Right kidney (tissue), 1 donor: ENCODE measurements around the gene NR4A1.

ENCODE experiments used
- DNase-seq: peaks from one replicate; pipeline ENCODE4 v3.0.0-alpha.2; 2016

Gene NR4A1

DNA sequence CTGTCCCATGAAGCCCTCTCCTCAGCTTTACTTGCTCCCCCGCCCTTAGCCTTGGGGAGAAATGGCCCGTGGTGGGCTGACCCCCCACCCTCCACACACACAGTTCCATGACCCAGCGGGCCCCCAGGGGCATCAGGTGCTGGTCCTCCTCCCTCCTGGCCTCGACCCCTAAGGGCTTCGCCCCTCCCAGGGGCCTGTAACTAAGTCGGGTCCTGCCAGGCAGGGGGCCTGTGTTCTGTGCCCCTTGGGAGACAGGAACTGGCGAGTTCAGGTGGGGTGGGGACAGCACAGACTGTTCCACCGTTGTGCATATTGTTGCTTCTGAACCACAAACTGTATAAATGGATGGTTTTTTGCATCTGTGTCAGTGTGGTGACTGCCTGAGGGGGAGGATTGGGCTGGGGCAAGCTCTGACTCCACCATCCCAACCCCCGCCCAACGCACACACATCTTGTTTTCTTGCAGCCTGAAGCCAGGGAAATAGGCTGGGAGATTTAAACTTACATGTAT is 35.7 kb upstream of the NR4A1 start:
- no peak for DNase-seq

DNA sequence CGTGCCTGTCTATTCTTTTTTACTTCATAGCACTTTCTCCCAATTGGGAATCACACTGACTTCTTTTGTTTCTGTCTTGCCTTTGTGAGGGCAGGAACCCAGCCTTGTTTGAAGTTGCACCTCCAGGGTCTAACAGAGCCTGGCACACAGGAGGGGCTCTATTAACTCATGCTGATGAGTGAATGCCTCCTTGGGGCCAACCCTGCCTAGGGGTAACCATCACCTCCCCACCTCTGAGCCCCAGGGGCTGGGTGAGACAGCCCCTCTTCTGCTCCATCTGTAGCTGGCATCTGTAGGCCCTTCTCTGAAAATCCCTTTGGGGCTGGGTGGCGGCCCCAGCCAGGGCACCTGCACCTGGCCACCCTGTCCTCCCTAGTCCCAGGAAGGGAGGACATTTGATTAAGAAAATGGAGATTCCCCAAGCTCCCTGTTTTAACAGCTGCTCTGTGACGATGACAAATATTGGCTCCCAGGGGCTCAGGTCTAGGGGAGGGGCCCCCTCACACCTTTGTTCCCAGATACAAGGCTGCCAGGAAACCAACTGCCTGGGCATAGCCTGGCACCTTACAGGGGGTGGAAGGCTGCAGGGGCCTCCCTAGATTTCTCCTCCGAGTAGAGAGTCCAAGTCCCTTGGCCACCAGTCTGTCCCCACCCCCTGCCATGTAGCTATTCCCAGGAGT is 32.7 kb upstream of the NR4A1 start:
- DNase-seq = peak; percentile 20

DNA sequence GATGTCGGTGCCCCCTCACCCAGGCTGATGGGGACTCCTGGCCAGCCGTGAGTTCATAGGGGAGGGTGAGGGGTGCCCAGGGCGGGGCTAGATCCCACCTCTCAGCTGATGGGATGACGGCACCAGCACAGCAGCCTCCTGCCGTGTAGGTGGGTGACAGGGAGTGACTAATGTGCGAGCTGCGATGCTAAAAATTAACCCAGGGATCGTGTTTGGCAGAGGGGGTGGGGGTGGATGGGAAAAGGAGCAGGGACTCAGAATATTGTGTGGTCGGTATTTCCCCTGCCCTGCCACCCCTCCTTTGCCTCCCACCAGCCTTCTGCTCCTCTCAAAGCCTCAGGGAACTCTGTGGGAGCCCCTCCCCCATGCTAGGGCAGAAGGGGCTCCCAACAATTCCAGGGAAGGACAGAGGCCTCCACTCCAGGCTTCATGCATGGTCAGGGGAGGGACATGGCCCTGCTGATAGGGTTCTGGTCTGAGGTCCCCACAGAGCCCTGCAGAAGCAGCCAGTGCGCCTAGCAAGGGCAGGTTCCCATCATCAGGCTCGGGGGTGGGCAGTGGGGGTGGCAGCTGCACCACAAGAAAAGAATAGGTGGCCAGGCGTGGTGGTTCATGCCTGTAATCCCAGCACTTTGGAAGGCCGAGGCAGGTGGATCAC is 32.0 kb upstream of the NR4A1 start:
- peak; percentile 38 for DNase-seq

DNA sequence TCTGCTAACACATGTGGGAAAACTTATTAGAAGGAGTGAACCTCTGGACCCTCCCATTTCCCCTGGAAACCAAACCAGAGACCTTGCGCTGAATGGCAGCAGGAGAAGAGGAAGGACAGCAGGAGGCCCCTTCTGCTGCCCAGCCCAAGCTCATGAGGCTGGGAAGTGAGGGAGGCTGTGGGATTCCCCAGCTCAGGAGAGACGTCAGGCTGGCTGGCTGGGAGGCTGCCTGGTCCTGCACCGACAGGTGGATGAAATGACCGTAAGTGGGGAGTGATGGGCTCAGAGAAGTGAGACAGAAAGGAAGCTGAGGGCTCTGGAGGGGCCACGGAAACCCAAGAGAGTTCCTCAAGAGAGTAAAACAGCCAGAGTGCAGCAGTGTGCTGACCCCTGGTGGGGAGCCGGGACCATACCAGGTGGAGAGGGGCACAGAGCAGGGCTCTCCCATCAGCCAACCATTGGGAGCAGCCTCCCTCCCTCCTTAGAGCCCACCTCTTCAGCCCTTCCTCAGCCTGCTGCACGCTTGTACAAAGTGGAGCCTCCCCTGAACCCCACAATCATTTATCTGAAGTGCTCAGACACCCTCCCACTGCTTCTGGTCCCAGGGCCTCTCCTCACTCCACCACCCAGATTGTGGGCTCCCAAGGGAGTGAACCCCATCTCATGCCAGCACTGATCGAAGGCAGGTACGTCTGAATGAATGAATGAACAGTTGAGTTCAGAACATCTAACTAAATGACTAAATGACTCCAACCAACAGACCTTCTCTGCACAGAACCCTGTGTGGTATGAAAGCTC is 30.5 kb upstream of the NR4A1 start:
- DNase-seq = peak; percentile 67

DNA sequence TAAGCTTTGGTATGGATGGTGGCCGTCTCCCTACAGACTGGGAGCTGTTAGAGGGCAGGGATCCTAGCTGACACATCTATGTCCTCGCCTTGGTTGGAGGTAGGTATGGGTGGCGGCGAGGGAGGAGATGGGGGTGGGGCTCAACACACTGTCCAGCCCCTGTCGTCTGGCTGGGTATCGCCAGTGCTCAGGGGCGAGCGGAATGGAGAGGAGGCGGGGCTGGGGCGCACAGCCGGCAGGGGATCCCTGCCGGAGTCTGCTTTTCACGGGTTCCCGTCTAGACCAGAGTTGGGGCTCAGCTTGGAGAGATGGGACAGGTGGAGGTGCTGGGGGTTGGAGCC is 28.4 kb upstream of the NR4A1 start:
- peak; percentile 71 for DNase-seq

DNA sequence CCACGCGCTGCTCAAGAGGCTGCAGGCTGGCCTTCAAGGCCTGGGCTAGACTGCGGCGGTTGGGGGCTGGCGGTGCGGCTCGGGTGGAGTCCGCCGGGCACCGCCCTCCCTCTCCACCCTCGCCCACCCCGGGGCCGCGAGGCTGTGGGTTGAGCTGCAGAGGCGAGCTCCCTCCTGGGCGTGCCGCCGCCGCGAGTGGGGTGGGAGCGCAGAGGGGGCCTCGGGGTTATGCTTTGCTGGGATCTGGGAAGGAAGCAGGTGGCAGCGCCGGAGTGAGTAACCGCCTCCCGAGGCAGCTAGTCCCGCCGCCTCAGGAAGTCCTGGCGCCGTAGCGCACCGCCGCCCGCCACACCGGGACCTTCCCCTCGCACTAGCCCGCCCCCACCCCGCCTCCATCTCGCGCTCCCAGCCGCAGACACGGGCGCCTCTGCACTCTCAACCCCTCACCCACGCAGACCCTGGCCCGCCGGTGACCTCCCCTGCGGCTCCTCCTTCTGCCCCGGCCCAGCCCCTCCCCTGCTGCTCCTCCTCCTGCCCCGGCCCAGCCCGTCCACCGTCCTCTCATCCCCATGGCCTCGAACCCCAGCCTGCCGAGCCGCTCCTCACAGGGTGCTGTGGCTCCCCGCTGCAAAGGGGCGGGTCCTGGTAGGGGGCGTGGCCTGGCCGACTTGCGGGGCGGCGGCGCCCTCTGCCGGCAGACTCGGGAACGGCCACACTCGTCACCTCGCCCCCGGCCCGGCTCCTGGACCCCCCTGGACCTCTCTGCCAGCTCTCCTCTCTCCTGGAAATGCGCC is 27.9 kb upstream of the NR4A1 start:
- peak; percentile 86 for DNase-seq

DNA sequence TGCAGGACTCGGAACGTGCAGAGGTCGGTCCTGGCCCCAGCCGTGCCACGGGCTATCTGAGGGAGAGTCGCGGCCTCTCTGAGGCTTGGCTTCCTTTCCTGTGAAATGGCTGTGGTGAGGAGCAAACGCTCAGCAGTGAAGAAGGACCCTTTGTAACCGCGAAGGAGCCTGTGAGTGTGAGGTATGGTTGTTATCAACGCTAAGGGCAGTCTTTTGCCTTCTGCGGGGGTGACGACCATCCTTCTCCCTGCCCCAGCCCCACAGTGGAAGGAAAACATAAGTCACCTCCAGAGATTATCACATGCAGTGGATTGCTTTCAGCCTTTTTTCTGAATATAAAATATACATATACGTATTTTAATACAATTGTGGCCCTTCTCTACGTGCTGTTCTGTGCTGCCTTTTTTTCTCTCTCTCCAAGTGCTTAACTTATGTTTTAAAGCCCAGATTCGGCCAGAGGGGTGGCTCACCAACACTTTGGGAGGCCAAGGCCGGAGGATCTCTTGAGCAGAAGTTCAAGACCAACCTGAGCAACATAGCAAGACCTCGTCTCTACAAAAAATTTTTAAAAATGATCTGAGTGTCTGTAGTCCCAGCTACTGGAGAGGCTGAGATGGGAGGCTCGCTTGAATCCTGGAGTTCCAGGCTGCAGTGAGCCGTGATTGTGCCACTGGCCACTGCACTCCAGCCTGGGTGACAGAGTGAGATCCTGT is 27.1 kb upstream of the NR4A1 start:
- no peak for DNase-seq

DNA sequence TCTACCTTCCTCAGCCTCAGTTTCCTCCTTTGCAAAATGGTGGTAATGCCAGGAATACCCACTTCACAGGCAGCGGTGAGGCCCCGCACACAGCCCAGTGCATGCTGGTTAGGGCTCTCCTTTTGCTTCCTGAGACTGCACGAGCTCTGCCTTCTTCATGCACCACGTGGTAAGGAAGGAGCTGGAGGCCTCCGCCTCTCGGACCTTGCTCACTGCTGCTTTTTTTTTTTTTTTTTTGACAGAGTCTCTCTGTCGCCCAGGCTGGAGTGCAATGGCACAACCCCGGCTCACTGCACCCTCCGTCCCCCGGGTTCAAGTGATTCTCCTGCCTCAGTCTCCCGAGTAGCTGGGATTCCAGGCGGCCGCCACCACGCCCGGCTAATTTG is 26.4 kb upstream of the NR4A1 start:
- DNase-seq = peak; percentile 31

DNA sequence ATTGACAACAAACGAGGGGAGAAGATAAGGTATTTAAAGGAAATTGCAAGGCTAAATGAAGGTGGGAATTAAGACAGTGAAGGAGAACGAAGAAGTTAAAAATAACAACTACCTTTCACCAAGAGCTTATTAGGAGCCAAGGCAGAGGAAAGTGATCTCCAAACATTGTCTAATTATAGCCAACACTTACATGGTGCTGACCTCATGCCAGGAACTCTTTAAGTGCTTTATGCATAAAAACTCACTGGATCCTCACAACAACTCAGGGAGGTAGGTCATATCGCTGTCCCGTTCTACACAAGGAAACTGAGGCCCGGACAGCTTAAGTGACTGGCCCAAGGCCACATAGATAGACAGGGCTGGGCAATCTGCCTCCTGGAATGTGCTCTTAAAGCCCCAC is 25.0 kb upstream of the NR4A1 start:
- DNase-seq = no peak

DNA sequence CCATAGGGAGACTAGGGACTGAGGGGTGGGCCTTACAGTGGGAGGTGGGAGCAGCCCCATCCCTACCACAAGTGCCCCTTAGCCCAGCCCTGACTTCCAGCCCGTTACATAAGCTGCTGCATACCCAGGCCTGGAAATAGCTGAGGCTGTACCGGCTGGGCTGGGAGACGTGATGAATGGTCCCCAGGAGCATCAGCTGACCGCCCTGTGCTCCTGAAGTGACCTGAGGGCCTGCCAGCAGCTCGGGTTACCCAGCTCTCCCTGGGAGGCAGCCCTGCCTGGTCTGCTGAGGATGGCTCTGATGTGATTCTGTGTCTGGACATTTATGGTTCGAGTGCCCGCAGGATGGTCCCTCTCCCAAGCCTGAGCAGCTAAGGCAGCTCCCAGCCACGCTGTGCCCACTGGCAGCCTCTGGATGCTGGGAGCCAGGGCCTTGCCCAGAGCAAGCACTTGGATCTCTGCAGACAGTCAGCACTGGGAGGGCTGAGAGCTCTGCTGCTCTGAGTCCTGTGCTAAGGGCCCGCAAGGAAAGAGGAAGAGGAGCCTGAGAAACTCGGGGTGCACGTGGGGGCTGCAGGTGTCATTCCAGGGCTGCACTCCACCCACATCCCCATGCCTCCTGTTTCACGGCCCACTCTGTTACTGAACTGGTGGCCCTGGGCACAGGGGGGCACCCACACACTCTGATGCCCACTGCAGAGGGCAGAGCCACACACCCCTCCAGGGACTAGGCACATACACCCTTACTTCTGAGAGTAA is 24.0 kb upstream of the NR4A1 start:
- no peak for DNase-seq

DNA sequence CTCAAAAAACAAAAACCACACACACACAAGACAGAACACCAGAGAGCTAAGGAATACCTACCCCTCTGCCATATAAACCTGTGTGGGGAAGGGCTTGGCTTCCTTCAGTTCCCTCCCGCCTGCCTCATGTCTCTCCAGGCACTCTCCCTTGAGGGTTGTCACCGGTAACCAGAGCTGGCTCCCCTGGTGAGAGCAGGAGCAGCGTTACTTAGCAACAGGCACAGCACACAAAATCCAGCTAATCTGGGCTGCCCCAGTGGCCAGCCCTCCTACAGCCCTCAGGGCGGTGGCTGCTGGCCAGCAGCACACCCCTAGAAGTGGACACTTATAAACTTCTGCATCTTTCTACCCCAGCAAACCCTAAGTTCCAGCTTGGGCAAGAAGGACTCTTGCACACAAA is 21.6 kb upstream of the NR4A1 start:
- peak; percentile 50 for DNase-seq

DNA sequence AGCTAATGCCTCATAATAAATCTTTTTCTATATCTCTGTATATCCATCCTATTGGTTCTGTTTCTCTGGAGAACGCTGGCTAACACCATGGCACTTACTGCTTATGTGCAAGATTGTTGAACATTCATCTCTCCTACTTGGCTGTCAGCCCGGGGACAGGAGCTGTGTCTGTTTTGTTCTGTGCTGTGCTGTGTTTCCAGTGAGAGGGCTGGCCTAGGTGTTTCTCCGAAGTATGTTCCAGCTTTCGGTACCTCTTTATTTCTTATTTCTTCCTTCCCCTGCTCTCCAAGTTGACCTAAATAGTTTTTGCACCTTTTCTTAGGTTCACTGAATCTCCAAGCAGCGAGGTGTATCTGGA is 18.8 kb upstream of the NR4A1 start:
- DNase-seq = no peak

DNA sequence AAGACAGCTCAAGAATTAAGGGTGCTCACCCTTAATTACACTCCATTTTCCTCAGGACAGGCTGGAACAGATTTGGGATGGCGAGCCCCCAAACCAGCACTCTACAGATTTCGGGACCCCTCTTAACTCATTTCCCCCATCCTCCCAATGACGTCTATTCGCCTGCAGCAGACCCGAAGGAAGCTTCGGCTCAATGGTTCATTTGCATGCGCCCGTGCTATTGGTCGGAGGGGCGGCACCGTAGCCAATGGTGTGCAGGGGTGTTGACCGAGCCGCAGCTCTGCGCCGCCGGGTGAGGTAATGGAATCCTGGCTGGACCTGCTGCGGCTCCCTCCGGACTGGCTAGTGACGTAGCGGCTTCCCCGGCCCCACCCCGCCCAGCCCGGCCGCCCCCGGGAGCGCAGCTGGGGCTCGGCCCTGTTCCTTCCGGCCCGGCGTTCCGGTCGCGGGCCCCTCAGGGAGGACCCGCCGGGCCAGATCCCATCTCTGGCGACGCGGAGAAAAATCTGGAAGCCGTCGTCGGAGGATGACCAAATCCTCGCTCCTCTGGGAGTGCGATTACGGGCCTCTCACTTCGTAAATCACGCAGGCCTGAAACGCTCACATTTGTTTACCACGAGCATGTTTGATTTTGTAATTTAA is 18.3 kb upstream of the NR4A1 start:
- DNase-seq = peak; percentile 81

DNA sequence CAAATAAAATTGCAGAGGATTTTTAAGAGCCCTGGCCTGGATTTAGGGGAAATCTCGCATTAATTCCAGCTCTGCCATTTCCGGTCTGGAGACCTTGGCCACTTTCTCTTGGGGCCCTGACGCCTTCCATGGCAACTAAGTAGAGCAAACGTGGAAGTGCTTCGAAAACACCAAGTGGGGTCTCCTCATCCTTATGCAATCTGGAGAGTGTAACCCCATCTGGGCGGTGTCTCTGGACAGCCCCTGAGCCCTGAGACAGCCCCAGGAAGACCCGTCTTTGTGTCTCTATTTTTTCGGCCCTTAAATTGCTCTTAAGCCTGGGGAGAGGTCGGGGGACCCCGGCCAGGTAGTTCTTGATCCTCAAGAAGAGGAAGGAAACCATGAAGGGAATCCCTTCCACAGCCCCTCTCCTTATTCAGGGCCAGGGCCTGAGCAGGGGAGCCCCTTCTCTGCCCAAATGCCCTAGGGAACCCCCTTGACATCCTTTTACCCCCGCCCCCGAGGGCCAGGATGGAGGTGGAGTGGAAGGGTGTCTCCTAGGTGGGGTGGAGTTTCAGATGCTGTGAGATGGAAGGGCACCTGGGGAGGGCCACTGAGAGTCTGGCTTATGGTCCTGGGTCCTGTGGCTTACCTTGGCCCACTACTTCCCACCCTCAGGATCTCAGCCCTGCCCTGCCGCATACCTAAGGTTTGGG is 17.6 kb upstream of the NR4A1 start:
- peak; percentile 50 for DNase-seq

DNA sequence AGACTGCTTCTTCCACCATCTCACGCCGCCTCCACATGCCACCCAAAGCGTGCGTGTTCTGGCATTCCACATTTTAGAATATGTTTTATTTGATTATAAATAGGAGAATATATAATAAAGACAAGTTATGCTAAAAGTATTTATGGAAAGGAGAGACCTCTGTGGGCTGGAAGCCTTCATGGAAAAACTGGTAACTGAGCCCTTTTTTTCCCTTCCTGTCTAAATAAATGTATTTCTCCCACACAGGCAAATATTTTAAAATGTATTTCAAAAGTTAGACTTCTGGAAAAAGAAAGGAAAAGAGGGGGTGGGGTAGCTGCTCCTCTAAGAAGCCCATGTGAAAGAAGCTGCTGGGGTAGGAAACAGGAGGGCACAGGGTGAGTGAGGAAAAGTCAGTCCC is 16.1 kb upstream of the NR4A1 start:
- DNase-seq = no peak

DNA sequence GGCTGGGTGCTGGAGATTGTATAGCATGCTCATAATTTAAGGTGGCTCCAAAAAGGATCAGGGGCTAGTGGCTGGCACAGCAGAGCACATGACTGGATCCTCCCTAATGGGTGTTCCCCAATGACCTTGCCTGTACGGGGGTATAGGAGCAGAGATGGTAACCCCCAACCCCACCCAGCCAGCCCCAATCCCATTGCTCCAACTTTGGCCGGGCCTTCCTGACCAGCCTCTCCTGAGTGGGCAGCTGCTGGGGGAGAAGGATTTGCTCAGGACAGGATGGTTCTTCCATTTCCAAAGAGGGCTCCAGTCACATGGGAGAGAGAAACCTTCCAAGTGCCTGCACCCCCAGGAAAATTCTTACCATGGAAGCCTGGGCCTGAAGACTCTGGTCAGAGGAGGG is 15.3 kb upstream of the NR4A1 start:
- DNase-seq = no peak

DNA sequence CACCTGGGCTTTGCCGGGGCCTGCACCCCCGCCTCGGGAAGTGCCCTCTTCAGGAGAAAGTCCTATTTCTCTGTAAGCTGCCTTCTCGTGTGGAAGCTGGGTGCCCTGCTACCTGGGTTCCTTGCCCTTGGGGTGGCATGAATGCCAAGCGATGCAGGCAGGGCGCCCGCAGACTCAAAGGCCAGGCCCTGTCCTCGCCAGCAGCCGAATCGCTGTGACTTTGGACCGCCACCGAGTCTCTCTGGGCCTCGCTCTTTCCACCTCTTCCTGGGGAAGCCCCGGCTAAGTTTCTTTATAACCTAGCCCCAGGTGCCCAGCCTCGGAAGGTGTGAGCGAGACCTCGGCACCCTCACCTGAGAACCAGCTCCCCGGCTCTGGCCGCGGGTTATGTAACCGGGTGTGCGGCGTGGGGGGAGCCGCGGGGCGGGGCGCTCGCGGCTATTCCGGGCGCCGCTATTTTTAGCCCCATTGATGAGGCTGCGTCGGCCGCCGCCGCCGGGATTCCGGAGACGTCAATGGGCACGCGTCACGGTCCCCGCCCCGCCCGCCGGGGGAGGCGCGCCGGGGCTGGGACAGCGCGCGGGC is 14.6 kb upstream of the NR4A1 start:
- DNase-seq = peak; percentile 72

DNA sequence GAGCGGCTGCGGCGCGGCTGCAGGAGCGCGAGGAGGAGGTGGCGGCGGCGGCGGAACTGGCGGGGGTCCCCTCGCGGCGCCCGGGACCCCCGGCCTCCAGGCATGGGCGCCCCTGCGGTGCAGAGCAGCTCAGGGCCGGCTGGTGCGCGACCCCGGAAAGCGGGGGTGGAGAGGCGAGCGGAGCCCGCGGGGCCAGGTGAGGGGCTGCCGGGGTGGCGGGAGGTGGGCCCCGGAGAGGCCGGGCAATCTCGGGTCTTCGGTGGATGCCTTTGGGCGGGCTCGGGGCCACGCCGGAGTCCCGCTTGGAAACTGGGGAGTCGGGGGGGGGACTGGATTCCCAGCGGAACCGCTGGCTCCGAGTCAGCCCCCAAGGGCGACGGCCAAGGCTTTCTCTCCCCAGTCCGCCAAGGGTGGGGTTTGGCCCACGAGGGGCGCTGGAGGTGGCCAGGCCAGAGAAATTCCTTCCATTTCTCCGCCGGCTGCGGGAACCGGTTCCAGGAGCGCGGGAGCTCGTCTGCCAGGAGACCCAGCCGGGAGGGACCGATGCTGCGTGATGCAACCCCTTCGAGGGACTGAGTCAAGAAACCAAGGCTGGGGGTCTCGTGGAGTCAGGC is 13.9 kb upstream of the NR4A1 start:
- peak; percentile 71 for DNase-seq

DNA sequence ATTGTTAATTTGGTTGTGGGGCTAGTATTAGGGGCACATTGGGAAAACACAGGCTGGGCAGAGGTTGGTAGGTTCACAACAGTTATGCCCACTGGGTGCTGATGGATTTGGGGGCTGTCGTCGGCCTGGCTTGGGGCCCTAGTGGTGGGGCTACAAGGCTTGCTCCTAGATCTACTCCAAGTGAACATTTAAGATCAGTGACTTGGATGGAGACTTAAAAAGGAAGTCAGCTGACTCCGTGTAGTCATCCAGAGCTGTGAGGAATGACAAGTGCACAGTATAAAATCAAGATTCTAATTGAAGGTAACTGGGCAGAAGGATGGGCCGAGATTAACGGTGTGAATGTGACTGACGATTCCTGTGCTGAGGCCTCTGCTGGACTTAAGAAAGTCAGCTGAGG is 12.8 kb upstream of the NR4A1 start:
- no peak for DNase-seq
